BLaER1 (cell line): ENCODE data around the gene MFAP2.

Experiments
- H3K27ac ChIP-seq: shearing (Covaris generic); formaldehyde crosslinking; 2 replicates; pipeline ENCODE4 v1.8.1; 2022
- H3K27me3 ChIP-seq: shearing (Covaris generic); formaldehyde crosslinking; 2 replicates; pipeline ENCODE4 v1.8.1; 2022
- H3K36me3 ChIP-seq: shearing (Covaris generic); formaldehyde crosslinking; 2 replicates; pipeline ENCODE4 v1.8.1; 2022
- H3K4me1 ChIP-seq: shearing (Covaris generic); formaldehyde crosslinking; 2 replicates; pipeline ENCODE4 v1.8.1; 2022
- H3K4me2 ChIP-seq: shearing (Covaris generic); formaldehyde crosslinking; 2 replicates; pipeline ENCODE4 v1.8.1; 2022
- H3K4me3 ChIP-seq: shearing (Covaris generic); formaldehyde crosslinking; 2 replicates; pipeline ENCODE4 v1.8.1; 2022
- H3K9ac ChIP-seq: shearing (Covaris generic); formaldehyde crosslinking; 2 replicates; pipeline ENCODE4 v1.8.1; 2022
- H3K9me3 ChIP-seq: shearing (Covaris generic); formaldehyde crosslinking; 2 replicates; pipeline ENCODE4 v1.8.1; 2022
- H4K20me1 ChIP-seq: shearing (Covaris generic); formaldehyde crosslinking; 2 replicates; pipeline ENCODE4 v1.8.1; 2022
- Cebpa-rat ChIP-seq: shearing (Covaris generic); IDR thresholded peaks from 2 replicates; pipeline ENCODE4 v1.8.1; 2022

The MFAP2 gene

GRCh38 chr1:16993521-16994038 is 13.2 kb upstream of the MFAP2 start:
- Histone ChIP-seq H3K27me3 (no peaks in the 10 kb centered on the region), H3K9me3 (no peaks in the 10 kb centered on the region), H3K4me2 (peak overlapping the region; percentile 36), H3K4me3 (no peak overlapping the region), H4K20me1 (no peaks in the 10 kb centered on the region; the same call in 1 of the 2 replicates), H3K27ac (no peak overlapping the region), H3K4me1 (peaks cover 21% of the 10 kb centered on the region), H3K36me3 (peaks cover 54% of the 10 kb centered on the region), H3K9ac (no peak overlapping the region)
- no peak for TF ChIP-seq Cebpa-rat

- TF ChIP-seq Cebpa-rat, result no peak
- peaks cover 21% of the 10 kb centered on the region for H3K4me1 ChIP-seq
- no peak overlapping the region for H3K4me3 ChIP-seq
- peaks cover 56% of the 10 kb centered on the region for H3K36me3 ChIP-seq
- H4K20me1 ChIP-seq, result no peaks in the 10 kb centered on the region; the same call in 1 of the 2 replicates
- no peaks in the 10 kb centered on the region for H3K27me3 ChIP-seq
- peak overlapping the region; percentile 36 for H3K4me2 ChIP-seq
- H3K9me3 ChIP-seq, result no peaks in the 10 kb centered on the region
- H3K27ac ChIP-seq, result no peak overlapping the region
- no peak overlapping the region for H3K9ac ChIP-seq
These were observed 12.3 kb upstream of the MFAP2 start for GRCh38 chr1:16992675-16993074.

GRCh38 chr1:16992102-16992501 is 11.7 kb upstream of the MFAP2 start:
- peaks cover 61% of the 10 kb centered on the region for H3K36me3 ChIP-seq
- H3K9me3 ChIP-seq, result no peaks in the 10 kb centered on the region
- H3K27ac ChIP-seq, result no peak overlapping the region
- no peaks in the 10 kb centered on the region for H3K27me3 ChIP-seq
- no peak for TF ChIP-seq Cebpa-rat
- H3K9ac ChIP-seq, result no peak overlapping the region
- H3K4me2 ChIP-seq, result no peak overlapping the region
- no peak overlapping the region for H3K4me3 ChIP-seq
- no peaks in the 10 kb centered on the region; the same call in 1 of the 2 replicates for H4K20me1 ChIP-seq
- H3K4me1 ChIP-seq, result peaks cover 21% of the 10 kb centered on the region

GRCh38 chr1:16991571-16991970 is 11.2 kb upstream of the MFAP2 start:
- Histone ChIP-seq H3K27ac (no peak overlapping the region), H4K20me1 (no peaks in the 10 kb centered on the region; the same call in 1 of the 2 replicates), H3K4me1 (peaks cover 21% of the 10 kb centered on the region), H3K9me3 (no peaks in the 10 kb centered on the region), H3K9ac (no peak overlapping the region), H3K4me2 (no peak overlapping the region), H3K27me3 (no peaks in the 10 kb centered on the region), H3K36me3 (peaks cover 61% of the 10 kb centered on the region), H3K4me3 (no peak overlapping the region)
- TF ChIP-seq Cebpa-rat, result no peak

GRCh38 chr1:16989676-16990391 is 9.4 kb upstream of the MFAP2 start:
- no peaks in the 10 kb centered on the region for H3K27me3 ChIP-seq
- no peak for TF ChIP-seq Cebpa-rat

GRCh38 chr1:16988210-16988609 is 7.8 kb upstream of the MFAP2 start:
- Histone ChIP-seq H3K27me3 (no peaks in the 10 kb centered on the region), H3K9me3 (no peaks in the 10 kb centered on the region), H3K4me3 (no peak overlapping the region), H4K20me1 (no peaks in the 10 kb centered on the region; the same call in 1 of the 2 replicates), H3K4me1 (peaks cover 29% of the 10 kb centered on the region), H3K27ac (no peak overlapping the region), H3K4me2 (no peak overlapping the region), H3K36me3 (peaks cover 53% of the 10 kb centered on the region), H3K9ac (no peak overlapping the region)
- TF ChIP-seq Cebpa-rat, result no peak

More at GRCh38 chr1:16989676-16990391, 9.4 kb upstream of the MFAP2 start:
- peaks cover 55% of the 10 kb centered on the region for H3K36me3 ChIP-seq
- H3K27ac ChIP-seq, result no peak overlapping the region
- peaks cover 35% of the 10 kb centered on the region for H3K4me1 ChIP-seq
- no peak overlapping the region for H3K9ac ChIP-seq
- H3K9me3 ChIP-seq, result no peaks in the 10 kb centered on the region
- no peak overlapping the region for H3K4me2 ChIP-seq
- no peaks in the 10 kb centered on the region; the same call in 1 of the 2 replicates for H4K20me1 ChIP-seq
- no peak overlapping the region for H3K4me3 ChIP-seq

GRCh38 chr1:16986962-16987361 is 6.5 kb upstream of the MFAP2 start:
- H4K20me1 ChIP-seq, result no peaks in the 10 kb centered on the region; the same call in 1 of the 2 replicates
- no peak overlapping the region for H3K4me3 ChIP-seq
- 0 out of 2 replicates have a peak, but pooled peaks cover 1% of the 10 kb centered on the region for H3K27me3 ChIP-seq
- no peak for TF ChIP-seq Cebpa-rat
- no peak overlapping the region for H3K4me2 ChIP-seq
- no peak overlapping the region for H3K27ac ChIP-seq
- no peaks in the 10 kb centered on the region for H3K9me3 ChIP-seq
- peaks cover 49% of the 10 kb centered on the region for H3K36me3 ChIP-seq
- H3K4me1 ChIP-seq, result peaks cover 18% of the 10 kb centered on the region
- H3K9ac ChIP-seq, result no peak overlapping the region

GRCh38 chr1:16986560-16986959 is 6.1 kb upstream of the MFAP2 start:
- Histone ChIP-seq H3K36me3 (peaks cover 45% of the 10 kb centered on the region), H3K9ac (no peak overlapping the region), H4K20me1 (no peaks in the 10 kb centered on the region), H3K4me1 (peaks cover 18% of the 10 kb centered on the region), H3K9me3 (no peaks in the 10 kb centered on the region), H3K27ac (no peak overlapping the region), H3K27me3 (peaks cover 5% of the 10 kb centered on the region; the same call in 1 of the 2 replicates), H3K4me3 (no peak overlapping the region), H3K4me2 (no peak overlapping the region)
- no peak for TF ChIP-seq Cebpa-rat

GRCh38 chr1:16986113-16986512 is 5.7 kb upstream of the MFAP2 start:
- no peaks in the 10 kb centered on the region for H3K9me3 ChIP-seq
- peaks cover 18% of the 10 kb centered on the region for H3K4me1 ChIP-seq
- no peak overlapping the region for H3K27ac ChIP-seq
- H3K27me3 ChIP-seq, result peaks cover 10% of the 10 kb centered on the region
- H4K20me1 ChIP-seq, result no peaks in the 10 kb centered on the region
- H3K4me3 ChIP-seq, result no peak overlapping the region
- H3K4me2 ChIP-seq, result peak overlapping the region; percentile 39
- H3K36me3 ChIP-seq, result peaks cover 44% of the 10 kb centered on the region
- TF ChIP-seq Cebpa-rat, result no peak
- H3K9ac ChIP-seq, result no peak overlapping the region

GRCh38 chr1:16984717-16985116 is 4.3 kb upstream of the MFAP2 start:
- Histone ChIP-seq H3K27me3 (peaks cover 19% of the 10 kb centered on the region), H3K4me3 (no peak overlapping the region), H3K36me3 (peaks cover 38% of the 10 kb centered on the region), H3K27ac (no peak overlapping the region), H4K20me1 (no peaks in the 10 kb centered on the region), H3K9ac (no peak overlapping the region), H3K4me2 (no peak overlapping the region), H3K4me1 (peaks cover 19% of the 10 kb centered on the region), H3K9me3 (no peaks in the 10 kb centered on the region)
- TF ChIP-seq Cebpa-rat, result no peak
